CD4-positive, alpha-beta T cell (primary cell): ENCODE measurements around the gene ADAM17. TPM values are rescaled to one million over a fixed set of nuclear protein-coding genes. Genes with fewer than 3 reads are reported as not detected.

Experiments
- ATAC-seq: fragments of 200-7000 bp; cut with Tn5 transposase; one replicate; pipeline ENCODE4 v1.10.0; 2022; ENCODE audit warnings: mild to moderate bottlenecking; ENCODE audit not compliant: poor library complexity
- CTCF ChIA-PET: fragments of 350-600 bp; sonication (Branson Sonifier 250); formaldehyde crosslinking; loops from one replicate; lab custom pipeline; 2021; ENCODE audit warnings: antibody characterized with exemption, inconsistent platforms; lab: Charles Lee
- POLR2A ChIA-PET: fragments of 350-600 bp; sonication (Branson Sonifier 250); formaldehyde crosslinking; loops from one replicate; lab custom pipeline; 2021; ENCODE audit warnings: antibody characterized with exemption, inconsistent platforms; lab: Charles Lee
- DNase-seq, 14 experiments: peaks; one replicate each; pipeline ENCODE4 v3.0.0-alpha.2; 2013 to 2020; ENCODE audit warnings: mixed read lengths in 2 of 14
- H3K27ac ChIP-seq, 2 donors: one replicate each; pipeline versions ENCODE4 v1.5.1 to v1.7.0; 2013; ENCODE audit warnings: low read length in 2 of 2, low read depth in 1 of 2, mild to moderate bottlenecking in 1 of 2
- H3K27me3 ChIP-seq, 2 experiments: 1 replicate in 1 of 2; 2 replicates in 1 of 2; pipeline versions ENCODE4 v1.6.1 to v1.7.0; 2013; ENCODE audit warnings: low read length in 2 of 2, control low read depth in 1 of 2, mild to moderate bottlenecking in 1 of 2, moderate library complexity in 1 of 2; ENCODE audit not compliant: insufficient read depth in 2 of 2, control insufficient read depth in 1 of 2
- H3K36me3 ChIP-seq: one replicate; pipeline ENCODE4 v1.6.1; 2013; ENCODE audit warnings: low read length, control low read depth; ENCODE audit not compliant: insufficient read depth
- H3K4me1 ChIP-seq: one replicate; pipeline ENCODE4 v1.6.1; 2013; ENCODE audit warnings: low read length, control low read depth; ENCODE audit not compliant: insufficient read depth
- H3K4me3 ChIP-seq: one replicate; pipeline ENCODE4 v1.5.1; 2013; ENCODE audit warnings: mild to moderate bottlenecking, low read length, moderate library complexity
- H3K9me3 ChIP-seq, 2 experiments: 1 replicate in 1 of 2; 2 replicates in 1 of 2; pipeline versions ENCODE4 v1.6.1 to v1.7.0; 2013; ENCODE audit warnings: low read length in 2 of 2, mild to moderate bottlenecking in 2 of 2, control low read depth in 1 of 2, moderate library complexity in 1 of 2; ENCODE audit not compliant: control insufficient read depth in 1 of 2, insufficient read depth in 1 of 2
- H3K27ac Mint-ChIP-seq: one replicate; pipeline ENCODE4 v1.8.0; 2020; ENCODE audit warnings: mixed read lengths
- H3K27me3 Mint-ChIP-seq: one replicate; pipeline ENCODE4 v1.8.0; 2021; ENCODE audit warnings: mixed read lengths
- H3K36me3 Mint-ChIP-seq: one replicate; pipeline ENCODE4 v1.8.0; 2021; ENCODE audit warnings: low read depth, mixed read lengths
- H3K4me1 Mint-ChIP-seq: one replicate; pipeline ENCODE4 v1.8.0; 2021; ENCODE audit warnings: low read depth, mixed read lengths
- H3K4me3 Mint-ChIP-seq: one replicate; pipeline ENCODE4 v1.8.0; 2020; ENCODE audit warnings: mild to moderate bottlenecking, mixed read lengths
- H3K9me3 Mint-ChIP-seq: one replicate; pipeline ENCODE4 v1.8.0; 2020; ENCODE audit warnings: mixed read lengths
- CTCF ChIP-seq: fragments of 200-600 bp; IDR thresholded peaks from one replicate; pipeline ENCODE4 v1.8.0; 2022; ENCODE audit warnings: antibody characterized with exemption, mild to moderate bottlenecking
- intact Hi-C, 2 experiments: fragments of 100-400 bp; cut with DNase I in 1 of 2; cut with micrococcal nuclease in 1 of 2; formaldehyde crosslinking; loops; one replicate each; pipeline versions ENCODE4 v1.15.1 to v1.9.0; 2023 to 2025; cut with DNase I, micrococcal nuclease
- total RNA-seq, 174 experiments: library from RNA in 2 of 174; stranded (reverse) in 2 of 174; gene quantifications; one replicate each; pipeline ENCODE4 v1.2.3 and lab custom pipeline; 2021 to 2026

ADAM17 gene
- total RNA-seq, 2 experiments from 2014 or later, result 21.4 to 21.6 TPM

GRCh38 chr2:9545502-9545901 lies 10.1 kb downstream of the ADAM17 start:
- H3K9me3 Mint-ChIP-seq, result no peaks in the 10 kb centered on the region
- no peak overlapping the region for H3K27ac Mint-ChIP-seq
- H3K27me3 Mint-ChIP-seq, result no peaks in the 10 kb centered on the region
- intact Hi-C loops, result no loop called here
- no peak for TF ChIP-seq CTCF
- CTCF ChIA-PET, result no interaction called here
- H3K4me1 ChIP-seq, result peaks cover 41% of the 10 kb centered on the region
- peaks cover 41% of the 10 kb centered on the region for H3K36me3 Mint-ChIP-seq
- H3K9me3 ChIP-seq, result no peaks in the 10 kb centered on the region
- H3K27me3 ChIP-seq, result no peaks in the 10 kb centered on the region
- no peak overlapping the region for H3K4me3 ChIP-seq
- DNase-seq (no peak), ATAC-seq (no peak)
- POLR2A ChIA-PET, result no interaction called here
- H3K4me1 Mint-ChIP-seq, result peaks cover 59% of the 10 kb centered on the region
- no peak overlapping the region for H3K27ac ChIP-seq
- no peak overlapping the region for H3K4me3 Mint-ChIP-seq
- peaks cover 11% of the 10 kb centered on the region for H3K36me3 ChIP-seq

- no peak for TF ChIP-seq CTCF
- DNase-seq (peak in 1 of 14 experiments; percentile 27), ATAC-seq (peak; percentile 37)
- Mint-ChIP-seq H3K36me3 (peaks cover 46% of the 10 kb centered on the region), H3K4me1 (peaks cover 59% of the 10 kb centered on the region), H3K27ac (no peak overlapping the region), H3K27me3 (no peaks in the 10 kb centered on the region), H3K4me3 (no peak overlapping the region), H3K9me3 (no peaks in the 10 kb centered on the region)
- Histone ChIP-seq H3K27me3 (no peaks in the 10 kb centered on the region), H3K36me3 (peaks cover 15% of the 10 kb centered on the region), H3K4me3 (no peak overlapping the region), H3K4me1 (peaks cover 22% of the 10 kb centered on the region), H3K27ac (no peak overlapping the region), H3K9me3 (no peaks in the 10 kb centered on the region)
- intact Hi-C loops, result no loop called here
- CTCF ChIA-PET, result no interaction called here
- POLR2A ChIA-PET, result interaction anchor here (0.9 to 1.0 kb wide), 2 partner anchors 12 to 70 kb away, joined by 3 to 4 read pairs; partner anchors contain the start of gene ADAM17
Observed at GRCh38 chr2:9543557-9543956, 12.1 kb downstream of the ADAM17 start.

GRCh38 chr2:9539531-9539930 lies 16.1 kb downstream of the ADAM17 start:
- Histone ChIP-seq H3K4me3 (no peak overlapping the region), H3K27ac (no peak overlapping the region), H3K9me3 (no peaks in the 10 kb centered on the region), H3K4me1 (peaks cover 10% of the 10 kb centered on the region), H3K27me3 (no peaks in the 10 kb centered on the region), H3K36me3 (peaks cover 32% of the 10 kb centered on the region)
- CTCF ChIA-PET, result interaction anchor here (1.2 to 2.0 kb wide), 2 partner anchors 16 kb away, joined by 4 to 5 read pairs; partner anchors contain the start of gene ADAM17
- intact Hi-C loops, result no loop called here
- no peak overlapping the region for H3K27ac Mint-ChIP-seq
- DNase-seq (no peak), ATAC-seq (no peak)
- peaks cover 36% of the 10 kb centered on the region for H3K4me1 Mint-ChIP-seq
- no peak overlapping the region for H3K4me3 Mint-ChIP-seq
- no peaks in the 10 kb centered on the region for H3K9me3 Mint-ChIP-seq
- no peak for TF ChIP-seq CTCF
- POLR2A ChIA-PET, result interaction anchor here (0.8 kb wide), 1 partner anchor 9 kb away, joined by 3 read pairs; no protein-coding TSS in a partner anchor
- H3K27me3 Mint-ChIP-seq, result no peaks in the 10 kb centered on the region
- peaks cover 64% of the 10 kb centered on the region for H3K36me3 Mint-ChIP-seq
